Skin of body (tissue), 2 donors: ENCODE results near the gene BDP1. TPM values are rescaled to one million over a fixed set of nuclear protein-coding genes. Genes with fewer than 3 reads are reported as not detected.
"Not testable (repeated sequence)": the region's sequence is repeated elsewhere in the genome, so short reads cannot be mapped to it uniquely, and the experiment has no call there.

Experiments
- DNase-seq: peaks from one replicate; lab custom pipeline; 2025; lab: John Stamatoyannopoulos, UW
- total RNA-seq: library from RNA; depleted of rRNA; stranded (reverse); fragments of >200 nt; gene quantifications from one replicate; pipeline ENCODE4 v1.2.3, GENCODE V29; 2014

BDP1 gene
- total RNA-seq = 42.2 TPM

GRCh38 chr5:71455427-71456361 is at the start of gene BDP1:
Gene BDP1 (plus strand): TSS chr5:71455651. CDS start chr5:71455878, 227 bp downstream.
- DNase-seq = peak; percentile 94

- not testable (repeated sequence) for DNase-seq
Measured at GRCh38 chr5:71410088-71410487, 45.4 kb upstream of the BDP1 start.

GRCh38 chr5:71415626-71416025 is 39.8 kb upstream of the BDP1 start:
- DNase-seq = not testable (repeated sequence)

GRCh38 chr5:71418026-71418425 is 37.4 kb upstream of the BDP1 start:
- DNase-seq = not testable (repeated sequence)

- DNase-seq = not testable (repeated sequence)
Measured at GRCh38 chr5:71421278-71421677, 34.2 kb upstream of the BDP1 start.

- not testable (repeated sequence) for DNase-seq
Measured at GRCh38 chr5:71423896-71424295, 31.6 kb upstream of the BDP1 start.

GRCh38 chr5:71426686-71427474 is 28.6 kb upstream of the BDP1 start:
- DNase-seq = not testable (repeated sequence)

GRCh38 chr5:71432410-71432809 is 23.0 kb upstream of the BDP1 start:
- DNase-seq = not testable (repeated sequence)

GRCh38 chr5:71434825-71435224 is 20.6 kb upstream of the BDP1 start:
- DNase-seq = not testable (repeated sequence)

- not testable (repeated sequence) for DNase-seq
Measured at GRCh38 chr5:71441564-71441963, 13.9 kb upstream of the BDP1 start.

- DNase-seq = not testable (repeated sequence)
Measured at GRCh38 chr5:71443891-71444290, 11.6 kb upstream of the BDP1 start.

GRCh38 chr5:71445015-71445414 is 10.4 kb upstream of the BDP1 start:
- DNase-seq = not testable (repeated sequence)

- not testable (repeated sequence) for DNase-seq
Measured at GRCh38 chr5:71445523-71446152, 9.8 kb upstream of the BDP1 start.

- not testable (repeated sequence) for DNase-seq
Measured at GRCh38 chr5:71446540-71447216, 8.8 kb upstream of the BDP1 start.

GRCh38 chr5:71447218-71447808 is 8.1 kb upstream of the BDP1 start:
- not testable (repeated sequence) for DNase-seq

GRCh38 chr5:71452876-71453275 is 2.6 kb upstream of the BDP1 start:
- no peak for DNase-seq

- no peak for DNase-seq
Measured at GRCh38 chr5:71454913-71455312, 538 bp upstream of the BDP1 start.

GRCh38 chr5:71456362-71456743 is 902 bp downstream of the BDP1 start:
- DNase-seq = no peak

GRCh38 chr5:71457106-71457505 is 1.7 kb downstream of the BDP1 start:
- no peak for DNase-seq

- no peak for DNase-seq
Measured at GRCh38 chr5:71460693-71461092, 5.2 kb downstream of the BDP1 start.

GRCh38 chr5:71461360-71461759 is 5.9 kb downstream of the BDP1 start:
- no peak for DNase-seq
